NB4 (cell line): ENCODE results near the gene MRGPRF.

Experiments used
- POLR2A ChIP-seq: IDR thresholded peaks from 2 replicates; pipeline ENCODE4 v1.6.1; 2011; ENCODE audit warnings: mild to moderate bottlenecking; ENCODE audit not compliant: insufficient read length; ENCODE audit errors: extremely low read depth
- TF ChIP-seq, protein P1 (sequence below): IDR thresholded peaks from one replicate; pipeline ENCODE4 v1.5.1; 2012; ENCODE audit warnings: low read depth, low read length
- TF ChIP-seq, protein P2 (sequence below): IDR thresholded peaks from 2 replicates; pipeline ENCODE4 v1.6.1; 2011; ENCODE audit warnings: low read depth, low read length

DNA sequence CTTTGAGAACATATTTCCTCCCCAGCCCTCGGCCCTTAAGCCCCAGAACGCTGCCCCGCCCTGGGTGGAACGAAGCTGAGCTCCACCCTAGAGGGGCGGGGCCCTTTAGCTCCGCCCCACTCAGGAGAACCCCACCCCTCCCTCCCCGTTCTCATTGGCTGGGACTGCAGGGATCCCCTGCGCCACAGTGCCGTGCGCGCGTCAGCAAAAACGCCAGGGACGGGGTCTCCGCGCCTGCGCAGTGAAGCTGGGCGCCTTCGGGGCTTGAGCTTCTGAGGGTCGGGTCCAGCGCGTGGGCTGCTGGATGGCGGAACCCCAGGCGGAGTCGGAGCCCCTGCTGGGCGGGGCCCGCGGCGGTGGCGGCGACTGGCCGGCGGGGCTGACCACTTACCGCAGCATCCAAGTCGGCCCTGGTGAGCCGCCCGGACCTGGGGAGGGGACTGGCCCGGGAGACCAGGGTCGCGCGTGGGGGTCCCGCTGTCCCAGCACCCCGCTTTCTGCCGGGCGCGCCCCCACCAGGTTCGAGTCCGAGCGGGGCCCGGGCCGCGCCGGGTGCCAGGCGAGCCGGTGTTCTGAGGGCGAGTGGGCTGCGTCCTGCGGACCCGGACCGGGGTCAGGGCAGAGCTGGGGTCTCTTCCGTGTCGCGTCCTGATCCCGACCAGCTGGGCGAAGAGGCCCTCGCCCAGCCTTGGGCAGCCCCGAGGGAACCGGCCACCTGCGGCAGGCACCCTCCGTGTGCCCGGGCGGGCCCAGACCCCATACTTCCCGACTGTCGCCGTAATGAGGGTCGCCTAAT lies 35.8 kb upstream of the MRGPRF start, which contains the start of gene TPCN2:
- TF ChIP-seq, protein P1, sequence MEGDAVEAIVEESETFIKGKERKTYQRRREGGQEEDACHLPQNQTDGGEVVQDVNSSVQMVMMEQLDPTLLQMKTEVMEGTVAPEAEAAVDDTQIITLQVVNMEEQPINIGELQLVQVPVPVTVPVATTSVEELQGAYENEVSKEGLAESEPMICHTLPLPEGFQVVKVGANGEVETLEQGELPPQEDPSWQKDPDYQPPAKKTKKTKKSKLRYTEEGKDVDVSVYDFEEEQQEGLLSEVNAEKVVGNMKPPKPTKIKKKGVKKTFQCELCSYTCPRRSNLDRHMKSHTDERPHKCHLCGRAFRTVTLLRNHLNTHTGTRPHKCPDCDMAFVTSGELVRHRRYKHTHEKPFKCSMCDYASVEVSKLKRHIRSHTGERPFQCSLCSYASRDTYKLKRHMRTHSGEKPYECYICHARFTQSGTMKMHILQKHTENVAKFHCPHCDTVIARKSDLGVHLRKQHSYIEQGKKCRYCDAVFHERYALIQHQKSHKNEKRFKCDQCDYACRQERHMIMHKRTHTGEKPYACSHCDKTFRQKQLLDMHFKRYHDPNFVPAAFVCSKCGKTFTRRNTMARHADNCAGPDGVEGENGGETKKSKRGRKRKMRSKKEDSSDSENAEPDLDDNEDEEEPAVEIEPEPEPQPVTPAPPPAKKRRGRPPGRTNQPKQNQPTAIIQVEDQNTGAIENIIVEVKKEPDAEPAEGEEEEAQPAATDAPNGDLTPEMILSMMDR: no peak
- peak; percentile 80 for TF ChIP-seq POLR2A
- TF ChIP-seq, protein P2, sequence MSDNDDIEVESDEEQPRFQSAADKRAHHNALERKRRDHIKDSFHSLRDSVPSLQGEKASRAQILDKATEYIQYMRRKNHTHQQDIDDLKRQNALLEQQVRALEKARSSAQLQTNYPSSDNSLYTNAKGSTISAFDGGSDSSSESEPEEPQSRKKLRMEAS: no peak
